ENCODE data around the gene DNAI2.

DNAI2 gene

GRCh38 chr17:74354123-74354522 is 80.1 kb downstream of the DNAI2 start:
- intact Hi-C loops (cut with DNase I), result no loop called here
- peak in 2 of 10 donors; percentile 53 to 92 for DNase-seq

GRCh38 chr17:74354561-74354960 is 80.5 kb downstream of the DNAI2 start:
- intact Hi-C loops (cut with DNase I), result no loop called here
- DNase-seq, result no peak

- intact Hi-C loops (cut with DNase I), result loop anchor here (5.0 kb wide), 1 partner anchor 38 kb away; no protein-coding TSS in a partner anchor
- DNase-seq, result no peak
These were observed 81.0 kb downstream of the DNAI2 start for GRCh38 chr17:74355065-74355464.

- DNase-seq, result no peak
- intact Hi-C loops (cut with DNase I), result loop anchor here (5.0 kb wide), 1 partner anchor 40 kb away; no protein-coding TSS in a partner anchor
These were observed 82.8 kb downstream of the DNAI2 start for GRCh38 chr17:74356646-74357465.

GRCh38 chr17:74357466-74357809 is 83.4 kb downstream of the DNAI2 start:
- intact Hi-C loops (cut with DNase I), result loop anchor here (5.0 kb wide), 1 partner anchor 40 kb away; no protein-coding TSS in a partner anchor

GRCh38 chr17:74358697-74359096 is 84.7 kb downstream of the DNAI2 start:
- intact Hi-C loops (cut with DNase I), result loop anchor here (5.0 kb wide), 1 partner anchor 41 kb away; no protein-coding TSS in a partner anchor
- no peak for DNase-seq

More at GRCh38 chr17:74357466-74357809, 83.4 kb downstream of the DNAI2 start:
- DNase-seq, result no peak

GRCh38 chr17:74359916-74360315 is 85.9 kb downstream of the DNAI2 start:
- intact Hi-C loops (cut with DNase I), result loop anchor here (2.0 to 5.0 kb wide), 4 partner anchors 33 to 149 kb away; partner anchors contain the start of gene KIF19
- DNase-seq, result no peak

- no peak for DNase-seq
- intact Hi-C loops (cut with DNase I), result loop anchor here (2.0 to 5.0 kb wide), 3 partner anchors 34 to 150 kb away; partner anchors contain the start of gene KIF19
These were observed 86.8 kb downstream of the DNAI2 start for GRCh38 chr17:74360899-74361229.

GRCh38 chr17:74361230-74362068 is 87.4 kb downstream of the DNAI2 start, which contains the start of gene BTBD17:
Gene BTBD17, minus strand, starts transcription at chr17:74361868. Its CDS starts 49 bp downstream, at chr17:74361819.
- intact Hi-C loops (cut with DNase I), result loop anchor here (2.0 to 5.0 kb wide), 3 partner anchors 34 to 151 kb away; partner anchors contain the start of gene KIF19
- peak; percentile 47 to 96 (median 76) for DNase-seq

- intact Hi-C loops (cut with DNase I), result loop anchor here (5.0 kb wide), 1 partner anchor 35 kb away; the partner anchor contains the start of gene KIF19
- DNase-seq, result no peak
These were observed 88.0 kb downstream of the DNAI2 start for GRCh38 chr17:74362069-74362405.

GRCh38 chr17:74362810-74363498 is 88.9 kb downstream of the DNAI2 start:
- peak in 8 of 10 donors; percentile 23 to 90 (median 46) for DNase-seq
- intact Hi-C loops (cut with DNase I), result loop anchor here (5.0 kb wide), 1 partner anchor 36 kb away; the partner anchor contains the start of gene KIF19
